Measurements from ENCODE around the gene DENND5A. TPM values are rescaled to one million over a fixed set of nuclear protein-coding genes. Genes with fewer than 3 reads are reported as not detected.
"Not testable (repeated sequence)": the region's sequence is repeated elsewhere in the genome, so short reads cannot be mapped to it uniquely, and the experiment has no call there.

Gene DENND5A
- total RNA-seq, 4 donors from 2014 or later: 6.1 to 67.7 (median 23.2) TPM

- Histone ChIP-seq H3K27ac (no peak overlapping the region), H3K27me3 (no peaks in the 10 kb centered on the region), H3K4me3 (no peak overlapping the region), H3K9me3 (no peaks in the 10 kb centered on the region), H3K4me1 (no peaks in the 10 kb centered on the region), H3K36me3 (no peaks in the 10 kb centered on the region)
- DNase-seq: no peak
- TF ChIP-seq POLR2A (IDR thresholded peaks at IDR 0.05) (no peak), CTCF (IDR thresholded peaks at IDR 0.05) (no peak)
Observed at GRCh38 chr11:9210224-9210921, 54.8 kb downstream of the DENND5A start.

GRCh38 chr11:9209604-9210003 lies 55.5 kb downstream of the DENND5A start:
- H3K4me1 ChIP-seq, H3K4me3 ChIP-seq, H3K9me3 ChIP-seq, H3K27me3 ChIP-seq, DNase-seq, H3K36me3 ChIP-seq, H3K27ac ChIP-seq: not testable (repeated sequence)

- DNase-seq: no peak
- Histone ChIP-seq H3K36me3 (no peaks in the 10 kb centered on the region), H3K9me3 (no peaks in the 10 kb centered on the region), H3K4me3 (no peak overlapping the region), H3K27me3 (no peaks in the 10 kb centered on the region), H3K4me1 (no peaks in the 10 kb centered on the region), H3K27ac (no peak overlapping the region)
- TF ChIP-seq CTCF (IDR thresholded peaks at IDR 0.05) (no peak), POLR2A (IDR thresholded peaks at IDR 0.05) (no peak)
Observed at GRCh38 chr11:9208726-9209501, 56.2 kb downstream of the DENND5A start.

GRCh38 chr11:9207229-9207628 lies 57.9 kb downstream of the DENND5A start:
- H3K4me1 ChIP-seq: no peaks in the 10 kb centered on the region
- DNase-seq: no peak
- no peak overlapping the region for H3K27ac ChIP-seq
- H3K27me3 ChIP-seq: no peaks in the 10 kb centered on the region
- H3K36me3 ChIP-seq: no peaks in the 10 kb centered on the region
- H3K9me3 ChIP-seq: no peaks in the 10 kb centered on the region
- no peak overlapping the region for H3K4me3 ChIP-seq
- TF ChIP-seq POLR2A (IDR thresholded peaks at IDR 0.05) (no peak), CTCF (IDR thresholded peaks at IDR 0.05) (no peak)

- no peaks in the 10 kb centered on the region for H3K27me3 ChIP-seq
- no peak for TF ChIP-seq CTCF (IDR thresholded peaks at IDR 0.05)
- no peak for TF ChIP-seq POLR2A (IDR thresholded peaks at IDR 0.05)
- H3K36me3 ChIP-seq: no peaks in the 10 kb centered on the region
- no peaks in the 10 kb centered on the region for H3K4me1 ChIP-seq
- H3K9me3 ChIP-seq: no peaks in the 10 kb centered on the region
- no peak overlapping the region for H3K27ac ChIP-seq
- no peak overlapping the region for H3K4me3 ChIP-seq
- no peak for DNase-seq
Observed at GRCh38 chr11:9206496-9206895, 58.7 kb downstream of the DENND5A start.

- no peaks in the 10 kb centered on the region for H3K27me3 ChIP-seq
- H3K36me3 ChIP-seq: no peaks in the 10 kb centered on the region
- no peak overlapping the region for H3K27ac ChIP-seq
- H3K4me1 ChIP-seq: no peaks in the 10 kb centered on the region
- TF ChIP-seq POLR2A (IDR thresholded peaks at IDR 0.05) (no peak), CTCF (IDR thresholded peaks at IDR 0.05) (no peak)
- no peak overlapping the region for H3K4me3 ChIP-seq
- no peak for DNase-seq
- H3K9me3 ChIP-seq: no peaks in the 10 kb centered on the region
Observed at GRCh38 chr11:9203691-9204311, 61.3 kb downstream of the DENND5A start.

Data from Peyer's patch (tissue), 4 donors.